ENCODE measurements around the gene IQSEC3. TPM values are rescaled to one million over a fixed set of nuclear protein-coding genes. Genes with fewer than 3 reads are reported as not detected.
A peak's percentile ranks its signal among the peaks of the same experiment; 100 is the strongest.
"Not testable (repeated sequence)": the region's sequence is repeated elsewhere in the genome, so short reads cannot be mapped to it uniquely, and the experiment has no call there.

Gene IQSEC3
- total RNA-seq, 1 donor from 2014 or later = 4.2 TPM

GRCh38 chr12:22530-23201, 43.9 kb upstream of the IQSEC3 start:
- peaks cover 14% of the 10 kb centered on the region for H3K4me1 Mint-ChIP-seq (ENCODE audit: unreplicated experiment)

GRCh38 chr12:27904-28303, 38.7 kb upstream of the IQSEC3 start:
- not testable (repeated sequence) for H3K4me3 Mint-ChIP-seq; DNase-seq (ENCODE audit: extremely low spot score, unreplicated experiment); H3K36me3 Mint-ChIP-seq; H3K9me3 Mint-ChIP-seq; H3K4me1 Mint-ChIP-seq (ENCODE audit: unreplicated experiment); H3K27me3 Mint-ChIP-seq; H3K27ac Mint-ChIP-seq

More at GRCh38 chr12:22530-23201, 43.9 kb upstream of the IQSEC3 start:
- no peak overlapping the region for H3K4me3 Mint-ChIP-seq
- no peak for TF ChIP-seq CTCF (conservative IDR thresholded peaks at IDR 0.05)
- DNase-seq (ENCODE audit: extremely low spot score, unreplicated experiment) = no peak
- no peaks in the 10 kb centered on the region for H3K9me3 Mint-ChIP-seq
- H3K27me3 Mint-ChIP-seq = no peaks in the 10 kb centered on the region
- no peaks in the 10 kb centered on the region for H3K36me3 Mint-ChIP-seq
- H3K27ac Mint-ChIP-seq = no peak overlapping the region

DNA sequence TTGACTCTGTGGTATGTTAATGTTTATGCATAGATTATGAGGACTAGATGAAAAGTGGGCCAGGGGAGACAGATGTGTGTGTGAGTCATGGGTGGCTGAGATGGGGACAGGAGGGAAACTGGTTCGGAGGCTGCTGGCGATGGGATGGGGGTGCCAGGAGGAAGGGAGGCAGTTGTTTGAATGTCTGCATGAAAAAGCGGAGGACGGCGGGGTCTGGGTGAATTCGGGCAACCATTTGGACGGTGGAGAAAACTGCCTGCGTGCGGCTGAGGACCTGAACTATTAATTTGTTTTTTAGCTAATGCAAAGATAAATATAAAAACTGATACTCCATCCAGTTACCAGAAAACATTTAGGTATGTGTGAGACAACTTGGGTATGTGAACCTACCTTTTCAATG, 27.8 kb upstream of the IQSEC3 start:
- H3K4me1 Mint-ChIP-seq (ENCODE audit: unreplicated experiment); H3K27ac Mint-ChIP-seq; H3K9me3 Mint-ChIP-seq; H3K36me3 Mint-ChIP-seq; DNase-seq (ENCODE audit: extremely low spot score, unreplicated experiment); H3K4me3 Mint-ChIP-seq: not testable (repeated sequence)
- H3K27me3 Mint-ChIP-seq = peaks cover 13% of the 10 kb centered on the region

DNA sequence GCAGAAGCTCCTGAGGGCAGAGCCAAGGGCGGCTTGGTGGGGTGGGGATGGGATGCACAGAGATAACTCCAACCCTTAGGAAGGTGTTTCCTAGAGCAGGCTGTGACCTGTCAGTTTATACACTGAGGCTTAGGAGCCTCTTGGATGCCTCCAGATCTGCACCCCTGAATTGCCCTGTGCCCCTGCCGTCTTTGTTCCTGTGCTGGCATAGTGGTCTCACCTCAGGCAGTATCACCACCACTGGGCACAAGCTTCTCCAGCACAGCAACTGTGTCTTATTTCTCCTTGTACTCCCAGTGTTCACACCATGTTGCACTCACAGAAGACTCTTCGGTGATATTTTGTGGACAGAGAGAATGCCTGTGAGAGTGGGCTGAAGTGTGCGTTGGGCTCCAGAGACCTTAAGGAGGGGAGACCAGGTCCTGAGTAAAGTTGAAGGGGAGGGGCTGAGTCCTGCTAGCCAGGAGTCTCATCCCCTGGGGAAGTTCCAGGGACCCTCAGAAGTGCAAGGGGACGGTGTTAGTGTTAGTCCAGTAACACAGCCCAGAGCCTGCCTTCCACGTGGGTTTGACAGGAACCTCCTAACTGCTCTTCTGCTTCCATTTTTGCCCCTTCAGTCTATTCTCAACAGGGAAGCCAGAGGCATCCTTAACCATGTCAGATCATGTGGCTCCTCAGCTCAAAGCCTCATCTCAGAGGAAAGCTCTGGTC, 26.9 kb upstream of the IQSEC3 start:
- not testable (repeated sequence) for H3K36me3 Mint-ChIP-seq; DNase-seq (ENCODE audit: extremely low spot score, unreplicated experiment)

GRCh38 chr12:44352-44751, 22.2 kb upstream of the IQSEC3 start:
- H3K4me3 Mint-ChIP-seq; H3K36me3 Mint-ChIP-seq; H3K4me1 Mint-ChIP-seq (ENCODE audit: unreplicated experiment); H3K9me3 Mint-ChIP-seq; DNase-seq (ENCODE audit: extremely low spot score, unreplicated experiment); H3K27ac Mint-ChIP-seq: not testable (repeated sequence)
- H3K27me3 Mint-ChIP-seq = peaks cover 53% of the 10 kb centered on the region

More for the DNA sequence above, 26.9 kb upstream of the IQSEC3 start:
- not testable (repeated sequence) for H3K4me3 Mint-ChIP-seq; H3K4me1 Mint-ChIP-seq (ENCODE audit: unreplicated experiment); H3K9me3 Mint-ChIP-seq; H3K27ac Mint-ChIP-seq
- H3K27me3 Mint-ChIP-seq = peaks cover 22% of the 10 kb centered on the region

- not testable (repeated sequence) for H3K4me1 Mint-ChIP-seq (ENCODE audit: unreplicated experiment); H3K36me3 Mint-ChIP-seq; H3K4me3 Mint-ChIP-seq; H3K9me3 Mint-ChIP-seq; H3K27ac Mint-ChIP-seq
- H3K27me3 Mint-ChIP-seq = peaks cover 48% of the 10 kb centered on the region
- peak; percentile 72 for DNase-seq (ENCODE audit: extremely low spot score, unreplicated experiment)
Measured at GRCh38 chr12:45235-45990, 21.2 kb upstream of the IQSEC3 start.

DNA sequence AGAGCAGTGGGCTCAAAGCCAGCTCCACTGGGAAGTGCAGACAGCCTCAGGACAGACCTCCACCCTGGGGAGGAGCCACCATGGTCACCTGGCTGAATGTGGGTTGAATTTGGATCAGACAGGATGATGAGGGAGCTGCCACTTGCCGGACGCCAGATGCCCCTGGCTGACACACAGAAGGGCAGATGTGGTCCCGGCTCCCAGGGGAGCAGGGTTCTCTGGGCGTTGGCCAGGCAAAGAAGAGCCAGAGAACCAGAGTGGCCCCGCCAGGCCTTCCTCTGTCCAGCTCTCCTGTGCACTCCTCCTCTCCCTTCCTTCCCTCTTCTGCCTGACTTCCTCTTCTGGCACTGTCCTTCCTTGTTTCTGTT, 20.6 kb upstream of the IQSEC3 start:
- not testable (repeated sequence) for DNase-seq (ENCODE audit: extremely low spot score, unreplicated experiment); H3K27ac Mint-ChIP-seq; H3K9me3 Mint-ChIP-seq; H3K4me3 Mint-ChIP-seq; H3K36me3 Mint-ChIP-seq; H3K4me1 Mint-ChIP-seq (ENCODE audit: unreplicated experiment)
- H3K27me3 Mint-ChIP-seq = peaks cover 49% of the 10 kb centered on the region

GRCh38 chr12:46542-46941, 20.0 kb upstream of the IQSEC3 start:
- not testable (repeated sequence) for H3K4me3 Mint-ChIP-seq; H3K36me3 Mint-ChIP-seq; H3K9me3 Mint-ChIP-seq; H3K4me1 Mint-ChIP-seq (ENCODE audit: unreplicated experiment); H3K27ac Mint-ChIP-seq; DNase-seq (ENCODE audit: extremely low spot score, unreplicated experiment)
- H3K27me3 Mint-ChIP-seq = peaks cover 54% of the 10 kb centered on the region

DNA sequence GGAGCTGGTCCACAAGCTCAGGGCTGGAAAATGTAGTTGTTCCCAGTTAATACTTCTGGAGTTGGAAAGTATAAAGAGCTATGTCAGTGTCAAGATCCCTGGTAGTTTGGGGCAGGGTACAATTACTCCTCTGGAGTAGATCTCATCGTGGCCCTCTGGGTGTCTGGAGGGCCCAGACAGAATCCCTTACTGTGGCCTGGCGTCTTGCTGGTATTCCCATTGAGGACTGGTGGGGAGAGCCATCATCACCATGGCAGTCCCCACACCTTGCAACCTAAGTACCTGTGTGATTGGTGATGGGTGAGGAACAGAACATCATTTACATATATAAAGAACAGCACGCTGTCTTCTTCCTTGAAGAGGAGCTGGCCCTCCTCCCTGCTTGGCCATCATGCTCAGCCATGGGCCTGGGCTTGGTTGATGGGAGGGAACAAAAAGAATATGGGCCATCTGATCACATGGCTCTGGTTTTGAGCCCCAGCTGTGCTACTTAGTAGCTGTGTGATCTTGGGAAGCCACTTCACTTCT, 18.8 kb upstream of the IQSEC3 start:
- DNase-seq (ENCODE audit: extremely low spot score, unreplicated experiment); H3K4me1 Mint-ChIP-seq (ENCODE audit: unreplicated experiment); H3K27ac Mint-ChIP-seq; H3K4me3 Mint-ChIP-seq; H3K9me3 Mint-ChIP-seq; H3K36me3 Mint-ChIP-seq: not testable (repeated sequence)
- H3K27me3 Mint-ChIP-seq = peaks cover 59% of the 10 kb centered on the region

DNA sequence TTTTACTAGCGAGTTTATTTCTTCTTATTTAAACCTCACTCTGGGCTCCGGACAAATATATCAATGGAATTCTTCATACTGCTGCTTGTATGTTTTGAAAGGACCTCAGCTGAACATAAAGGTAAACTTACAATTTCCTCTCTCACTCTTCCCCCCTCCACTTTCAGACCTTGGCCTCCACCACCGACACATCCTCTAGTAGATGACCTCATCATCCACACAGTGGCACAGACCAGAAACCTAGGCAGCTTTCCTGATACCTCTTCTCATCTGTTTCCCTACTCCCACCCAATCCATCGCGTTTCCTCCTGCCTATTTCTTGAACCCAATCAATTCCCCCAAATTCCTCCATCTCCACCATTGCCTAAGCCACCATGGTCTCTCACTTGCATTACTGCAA, 17.4 kb upstream of the IQSEC3 start:
- DNase-seq (ENCODE audit: extremely low spot score, unreplicated experiment); H3K4me1 Mint-ChIP-seq (ENCODE audit: unreplicated experiment); H3K4me3 Mint-ChIP-seq; H3K27ac Mint-ChIP-seq; H3K9me3 Mint-ChIP-seq; H3K36me3 Mint-ChIP-seq: not testable (repeated sequence)
- H3K27me3 Mint-ChIP-seq = peaks cover 66% of the 10 kb centered on the region

DNA sequence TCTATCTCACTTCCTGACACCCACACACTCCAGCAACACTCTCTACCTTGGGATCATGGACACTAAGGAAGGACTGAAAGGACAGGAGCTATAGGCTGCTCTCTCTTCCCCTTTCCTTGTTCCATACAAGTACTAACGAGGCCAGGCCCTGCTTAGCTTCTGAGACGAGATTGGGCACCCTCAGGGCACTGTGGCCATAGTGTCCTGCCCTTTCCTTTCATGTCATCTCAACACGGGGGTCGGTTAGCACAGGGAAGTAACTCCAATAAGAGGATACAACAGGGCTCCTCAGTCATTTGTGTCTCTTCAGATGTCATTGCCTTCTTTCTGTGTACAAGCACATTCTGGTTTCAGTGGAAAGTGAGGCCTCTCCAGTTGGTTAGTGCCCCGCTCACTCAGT, 15.5 kb upstream of the IQSEC3 start:
- not testable (repeated sequence) for DNase-seq (ENCODE audit: extremely low spot score, unreplicated experiment); H3K36me3 Mint-ChIP-seq; H3K4me3 Mint-ChIP-seq; H3K4me1 Mint-ChIP-seq (ENCODE audit: unreplicated experiment); H3K27ac Mint-ChIP-seq; H3K9me3 Mint-ChIP-seq
- peaks cover 70% of the 10 kb centered on the region for H3K27me3 Mint-ChIP-seq

DNA sequence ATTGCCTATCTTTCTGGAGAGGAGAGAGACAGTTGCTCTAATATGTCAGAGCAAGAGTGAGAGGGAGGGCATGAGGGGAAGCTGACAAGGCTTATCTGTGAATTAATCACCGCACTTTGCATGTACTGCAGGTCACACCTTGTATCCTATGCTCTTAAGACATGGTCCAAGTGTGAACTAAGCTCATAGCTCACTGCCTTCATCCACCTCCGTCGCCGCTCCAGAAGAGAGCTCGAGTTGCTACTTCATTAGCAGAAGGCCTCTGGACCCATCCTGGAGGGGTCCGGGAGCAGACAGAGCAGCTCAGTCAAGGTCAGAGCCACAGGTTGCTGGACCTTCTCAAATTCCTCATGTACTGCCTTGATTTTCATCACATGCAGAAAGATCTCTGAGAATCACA, 14.6 kb upstream of the IQSEC3 start:
- DNase-seq (ENCODE audit: extremely low spot score, unreplicated experiment) = peak; percentile 70
- not testable (repeated sequence) for H3K36me3 Mint-ChIP-seq; H3K4me1 Mint-ChIP-seq (ENCODE audit: unreplicated experiment); H3K27ac Mint-ChIP-seq; H3K9me3 Mint-ChIP-seq; H3K4me3 Mint-ChIP-seq
- peaks cover 69% of the 10 kb centered on the region for H3K27me3 Mint-ChIP-seq
